GM10266 (cell line): ENCODE data around the gene PRPF18.

ENCODE experiments used
- DNase-seq: peaks from one replicate; pipeline ENCODE4 v3.0.0; 2012; ENCODE audit errors: extremely low spot score
- TF ChIP-seq, protein P1 (sequence below): IDR thresholded peaks from 2 replicates; pipeline ENCODE4 v1.5.1; 2012; ENCODE audit warnings: mild to moderate bottlenecking, low read depth; ENCODE audit not compliant: control insufficient read depth, insufficient read depth; ENCODE audit errors: missing control alignments

Gene PRPF18

DNA sequence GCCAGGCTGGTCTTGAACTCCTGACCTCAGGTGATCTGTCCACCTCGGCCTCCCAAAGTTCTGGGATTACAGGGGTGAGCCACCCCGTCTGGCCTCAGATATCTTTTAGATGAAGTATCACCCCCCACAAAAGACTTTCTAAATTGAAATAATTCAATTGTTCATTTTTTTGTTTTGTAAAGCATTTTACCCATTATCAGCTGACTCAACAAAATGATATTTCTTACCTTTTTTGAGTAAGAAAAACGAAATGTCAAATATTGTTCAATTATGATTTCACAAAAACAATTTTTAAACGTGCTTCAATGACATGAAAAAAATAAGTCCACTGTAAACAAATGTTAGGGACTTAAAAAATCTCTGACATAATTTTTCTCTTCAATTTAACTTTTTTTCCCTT lies 822 bp upstream of the PRPF18 start:
- DNase-seq, result no peak
- TF ChIP-seq, protein P1, sequence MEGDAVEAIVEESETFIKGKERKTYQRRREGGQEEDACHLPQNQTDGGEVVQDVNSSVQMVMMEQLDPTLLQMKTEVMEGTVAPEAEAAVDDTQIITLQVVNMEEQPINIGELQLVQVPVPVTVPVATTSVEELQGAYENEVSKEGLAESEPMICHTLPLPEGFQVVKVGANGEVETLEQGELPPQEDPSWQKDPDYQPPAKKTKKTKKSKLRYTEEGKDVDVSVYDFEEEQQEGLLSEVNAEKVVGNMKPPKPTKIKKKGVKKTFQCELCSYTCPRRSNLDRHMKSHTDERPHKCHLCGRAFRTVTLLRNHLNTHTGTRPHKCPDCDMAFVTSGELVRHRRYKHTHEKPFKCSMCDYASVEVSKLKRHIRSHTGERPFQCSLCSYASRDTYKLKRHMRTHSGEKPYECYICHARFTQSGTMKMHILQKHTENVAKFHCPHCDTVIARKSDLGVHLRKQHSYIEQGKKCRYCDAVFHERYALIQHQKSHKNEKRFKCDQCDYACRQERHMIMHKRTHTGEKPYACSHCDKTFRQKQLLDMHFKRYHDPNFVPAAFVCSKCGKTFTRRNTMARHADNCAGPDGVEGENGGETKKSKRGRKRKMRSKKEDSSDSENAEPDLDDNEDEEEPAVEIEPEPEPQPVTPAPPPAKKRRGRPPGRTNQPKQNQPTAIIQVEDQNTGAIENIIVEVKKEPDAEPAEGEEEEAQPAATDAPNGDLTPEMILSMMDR, result no peak

DNA sequence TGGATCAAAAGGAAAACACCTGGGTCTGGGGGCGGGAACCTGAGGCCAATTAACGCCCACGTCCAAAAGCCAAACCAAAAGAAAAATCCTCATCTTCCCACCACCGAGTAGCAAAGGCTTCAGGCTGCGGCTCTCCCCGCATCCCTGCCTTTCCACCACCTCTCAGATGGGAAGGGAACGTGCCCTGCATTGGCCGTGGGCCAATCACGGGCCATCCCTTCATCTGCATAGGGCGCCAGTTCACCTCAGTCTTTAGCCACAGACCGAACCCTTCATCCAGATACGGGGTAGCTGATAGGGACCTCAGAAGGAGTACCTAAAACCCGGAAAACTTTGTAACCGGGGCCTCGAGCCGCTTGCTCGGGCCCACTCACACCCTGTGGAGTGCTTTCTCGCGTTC lies 626 bp downstream of the PRPF18 start:
- no peak for DNase-seq

DNA sequence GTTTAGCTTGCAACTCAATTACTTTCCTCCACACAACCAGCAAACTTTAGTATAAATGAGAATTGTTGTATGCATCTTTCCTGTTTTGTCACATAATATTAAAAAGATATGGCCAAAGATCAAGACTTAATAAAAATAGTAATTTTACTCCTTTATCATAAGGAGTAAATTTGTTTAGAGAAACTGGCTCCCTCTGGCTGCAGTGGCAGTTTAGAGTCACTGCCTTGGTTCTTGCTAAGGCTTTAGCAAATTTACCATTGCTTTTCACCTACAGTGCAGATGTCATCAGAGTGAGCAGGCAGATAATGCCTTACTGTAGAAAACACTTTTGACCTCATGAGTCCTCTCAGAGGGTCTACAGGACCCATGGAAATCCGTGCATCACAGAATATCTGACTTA lies 2.6 kb downstream of the PRPF18 start:
- DNase-seq, result no peak
- TF ChIP-seq, protein P1, result no peak

More for the DNA sequence above, 626 bp downstream of the PRPF18 start:
- TF ChIP-seq, protein P1, result no peak

DNA sequence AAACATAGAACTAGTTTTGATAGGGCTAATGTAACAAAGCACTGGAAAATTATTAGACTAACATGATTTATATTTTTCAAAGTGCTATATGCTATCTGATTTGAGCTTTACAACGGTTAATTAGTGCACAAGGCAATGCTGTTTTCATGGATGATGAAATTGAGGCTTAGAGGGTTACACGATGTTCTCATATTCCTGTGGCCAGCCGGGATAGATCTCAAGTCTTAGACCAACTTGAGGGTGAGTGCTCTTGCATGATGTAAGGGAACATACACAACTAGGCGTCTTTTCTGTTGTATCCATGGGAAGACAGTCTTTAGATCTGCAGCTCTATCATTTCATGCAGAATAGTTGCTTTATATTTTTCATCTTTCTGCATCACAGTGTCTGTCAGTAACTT lies 4.1 kb downstream of the PRPF18 start:
- no peak for DNase-seq
- TF ChIP-seq, protein P1, result no peak

DNA sequence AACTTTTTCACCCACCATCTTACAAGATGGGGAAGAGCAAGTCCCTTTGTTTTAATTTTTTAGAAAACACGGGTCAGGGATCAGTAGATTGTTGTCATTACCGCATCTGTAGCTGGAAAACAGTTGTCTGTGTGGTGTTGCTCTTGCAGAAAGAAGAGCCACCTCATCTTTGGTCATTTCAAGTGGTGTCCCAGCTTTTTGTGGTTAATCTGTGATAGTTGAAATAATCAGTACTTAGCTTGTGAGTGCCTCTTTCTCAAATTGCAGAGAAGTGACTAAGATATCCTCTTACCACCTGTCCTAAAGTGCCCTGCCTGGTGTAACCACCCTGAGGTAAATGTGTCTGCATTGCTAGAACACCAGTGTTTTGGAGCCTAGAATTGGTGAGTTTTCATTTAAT lies 5.5 kb downstream of the PRPF18 start:
- TF ChIP-seq, protein P1, result no peak
- DNase-seq, result no peak

DNA sequence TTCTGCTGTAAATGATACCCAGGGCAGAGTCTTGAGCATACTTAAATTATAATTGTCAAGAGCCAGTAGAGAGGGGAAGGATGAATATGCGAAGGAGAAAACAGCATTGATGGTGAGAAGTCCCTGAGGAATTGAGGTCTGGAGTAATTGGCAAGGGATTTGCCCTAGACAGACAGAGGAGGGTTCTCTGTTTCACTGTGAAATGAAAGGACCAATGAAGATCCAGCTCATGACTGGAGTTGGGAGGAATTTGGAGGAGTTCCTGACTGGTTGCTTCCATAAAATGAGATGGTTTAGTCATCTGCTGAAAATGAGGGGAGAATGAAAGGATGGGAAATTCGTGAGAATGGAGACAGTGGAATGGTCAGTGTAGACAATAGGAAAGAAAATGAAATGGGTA lies 6.8 kb downstream of the PRPF18 start:
- TF ChIP-seq, protein P1, result no peak
- no peak for DNase-seq

DNA sequence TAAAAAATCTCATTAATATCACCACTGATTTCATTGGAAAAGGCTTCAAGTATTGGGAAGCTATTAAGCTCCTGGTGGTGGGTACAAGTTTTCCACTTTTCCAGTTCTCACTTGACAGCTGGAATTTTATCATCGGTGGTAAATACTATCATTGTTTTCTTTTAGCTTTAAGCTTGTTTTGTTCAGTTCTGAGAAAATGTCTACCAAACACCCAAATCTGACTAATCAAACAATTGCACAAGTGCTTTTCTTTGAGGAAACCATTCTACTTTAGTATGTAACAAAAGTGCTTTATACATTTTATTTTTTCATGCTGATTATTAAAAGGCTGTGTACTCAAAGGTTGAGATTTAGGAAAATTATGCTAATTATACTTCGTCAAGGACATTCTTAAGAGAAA lies 7.9 kb downstream of the PRPF18 start:
- TF ChIP-seq, protein P1, result no peak
- no peak for DNase-seq

DNA sequence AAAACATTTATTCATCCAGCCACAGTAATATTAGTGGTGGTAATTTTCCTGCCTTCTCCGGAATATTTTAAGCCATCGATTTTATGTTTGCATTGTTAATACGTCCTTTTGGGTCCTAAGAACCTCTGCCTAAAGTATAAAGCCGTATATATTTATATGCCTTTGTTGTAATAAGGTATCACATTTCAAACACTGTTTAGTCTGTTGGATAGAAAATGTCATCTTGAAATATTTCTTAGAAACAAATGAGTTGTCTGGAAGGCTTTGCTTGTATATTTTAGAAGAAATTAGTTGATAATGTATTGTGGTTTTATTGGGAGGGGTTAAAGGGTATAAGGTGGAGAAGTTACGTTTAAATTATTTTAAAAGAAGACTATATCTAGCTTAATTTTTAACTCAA lies 11.1 kb downstream of the PRPF18 start:
- DNase-seq, result no peak

More for the DNA sequence above, 11.1 kb downstream of the PRPF18 start:
- TF ChIP-seq, protein P1, result no peak
